ENCODE measurements around the gene MT2A. TPM values are rescaled to one million over a fixed set of nuclear protein-coding genes. Genes with fewer than 3 reads are reported as not detected.

Gene MT2A
- total and polyA plus RNA-seq, 10 donors = 25.3 to 176 (median 60.5) TPM

DNA sequence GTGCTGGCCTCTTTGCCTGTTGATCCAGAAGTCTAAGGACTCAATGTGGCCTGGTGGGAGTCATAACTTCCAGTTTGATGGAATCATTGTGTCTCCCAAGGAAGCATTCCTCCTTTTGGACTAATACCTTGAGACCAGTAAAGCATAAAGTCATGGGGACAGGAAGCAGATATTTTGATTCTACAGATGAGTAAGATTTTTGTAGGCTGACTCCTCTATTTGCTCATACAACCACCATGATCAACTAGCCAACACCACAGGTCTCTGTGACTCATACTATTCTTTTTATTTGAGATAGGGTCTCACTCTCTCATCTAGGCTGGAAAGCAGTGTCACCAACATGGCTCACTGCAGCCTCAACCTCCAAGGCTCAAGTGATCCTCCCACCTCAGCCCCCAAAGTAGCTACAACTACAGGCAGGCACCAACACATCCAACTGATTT, 6.2 kb downstream of the MT2A start:
- DNase-seq = no peak
- Histone ChIP-seq H3K9me3 (no peaks in the 10 kb centered on the region), H3K36me3 (no peaks in the 10 kb centered on the region), H3K27ac (no peak overlapping the region), H3K4me3 (no peak overlapping the region), H3K27me3 (replicated peaks in 1 of 7) (peaks cover 0 to 31% (median 11%) of the 10 kb centered on the region in 7 donors), H3K4me1 (peaks cover 14 to 39% (median 31%) of the 10 kb centered on the region in 6 donors)
- intact Hi-C loops (cut with DNase I; ENCODE audit: low total_unique reads) = no loop called here
- TF ChIP-seq, protein P1, sequence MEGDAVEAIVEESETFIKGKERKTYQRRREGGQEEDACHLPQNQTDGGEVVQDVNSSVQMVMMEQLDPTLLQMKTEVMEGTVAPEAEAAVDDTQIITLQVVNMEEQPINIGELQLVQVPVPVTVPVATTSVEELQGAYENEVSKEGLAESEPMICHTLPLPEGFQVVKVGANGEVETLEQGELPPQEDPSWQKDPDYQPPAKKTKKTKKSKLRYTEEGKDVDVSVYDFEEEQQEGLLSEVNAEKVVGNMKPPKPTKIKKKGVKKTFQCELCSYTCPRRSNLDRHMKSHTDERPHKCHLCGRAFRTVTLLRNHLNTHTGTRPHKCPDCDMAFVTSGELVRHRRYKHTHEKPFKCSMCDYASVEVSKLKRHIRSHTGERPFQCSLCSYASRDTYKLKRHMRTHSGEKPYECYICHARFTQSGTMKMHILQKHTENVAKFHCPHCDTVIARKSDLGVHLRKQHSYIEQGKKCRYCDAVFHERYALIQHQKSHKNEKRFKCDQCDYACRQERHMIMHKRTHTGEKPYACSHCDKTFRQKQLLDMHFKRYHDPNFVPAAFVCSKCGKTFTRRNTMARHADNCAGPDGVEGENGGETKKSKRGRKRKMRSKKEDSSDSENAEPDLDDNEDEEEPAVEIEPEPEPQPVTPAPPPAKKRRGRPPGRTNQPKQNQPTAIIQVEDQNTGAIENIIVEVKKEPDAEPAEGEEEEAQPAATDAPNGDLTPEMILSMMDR (IDR thresholded peaks at IDR 0.05 in 8 of 11, conservative IDR thresholded peaks at IDR 0.05 in 3 of 11) = no peak
- no peak for TF ChIP-seq POLR2AphosphoS5 (IDR thresholded peaks at IDR 0.05)
- TF ChIP-seq POLR2A (IDR thresholded peaks at IDR 0.05) = no peak

DNA sequence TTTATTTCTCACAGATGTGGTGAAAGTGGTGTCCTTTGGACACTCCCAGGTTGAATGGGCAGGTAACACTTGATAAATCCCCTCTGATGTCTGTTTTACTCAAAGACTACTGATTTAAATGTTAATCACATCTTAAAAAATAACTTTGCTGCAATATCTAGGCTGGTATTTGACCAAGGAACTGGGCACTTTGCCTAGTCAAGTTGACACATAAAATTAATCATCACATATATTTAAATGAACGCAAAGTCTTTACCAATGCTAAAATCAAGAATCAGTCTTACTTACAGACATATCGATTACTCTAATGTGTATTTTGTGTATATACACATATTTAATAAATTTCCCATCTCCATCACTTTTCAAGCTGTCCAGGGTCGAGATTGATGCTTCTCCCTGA, 7.0 kb downstream of the MT2A start:
- H3K4me1 ChIP-seq = peaks cover 9 to 31% (median 24%) of the 10 kb centered on the region in 6 donors
- no peak overlapping the region for H3K27ac ChIP-seq
- TF ChIP-seq, protein P1 (IDR thresholded peaks at IDR 0.05 in 8 of 11, conservative IDR thresholded peaks at IDR 0.05 in 3 of 11) = no peak
- TF ChIP-seq POLR2A (IDR thresholded peaks at IDR 0.05) (no peak), POLR2AphosphoS5 (IDR thresholded peaks at IDR 0.05) (no peak)
- no peak overlapping the region for H3K4me3 ChIP-seq
- H3K27me3 ChIP-seq (replicated peaks in 1 of 7) = peaks cover 0 to 31% (median 11%) of the 10 kb centered on the region in 7 donors
- H3K36me3 ChIP-seq = no peaks in the 10 kb centered on the region
- WGBS, 5 donors = 85 to 92% (median 88%) methylated on average over 3 of the region's 3 CpGs
- intact Hi-C loops (cut with DNase I; ENCODE audit: low total_unique reads) = no loop called here
- no peaks in the 10 kb centered on the region for H3K9me3 ChIP-seq
- no peak for DNase-seq

DNA sequence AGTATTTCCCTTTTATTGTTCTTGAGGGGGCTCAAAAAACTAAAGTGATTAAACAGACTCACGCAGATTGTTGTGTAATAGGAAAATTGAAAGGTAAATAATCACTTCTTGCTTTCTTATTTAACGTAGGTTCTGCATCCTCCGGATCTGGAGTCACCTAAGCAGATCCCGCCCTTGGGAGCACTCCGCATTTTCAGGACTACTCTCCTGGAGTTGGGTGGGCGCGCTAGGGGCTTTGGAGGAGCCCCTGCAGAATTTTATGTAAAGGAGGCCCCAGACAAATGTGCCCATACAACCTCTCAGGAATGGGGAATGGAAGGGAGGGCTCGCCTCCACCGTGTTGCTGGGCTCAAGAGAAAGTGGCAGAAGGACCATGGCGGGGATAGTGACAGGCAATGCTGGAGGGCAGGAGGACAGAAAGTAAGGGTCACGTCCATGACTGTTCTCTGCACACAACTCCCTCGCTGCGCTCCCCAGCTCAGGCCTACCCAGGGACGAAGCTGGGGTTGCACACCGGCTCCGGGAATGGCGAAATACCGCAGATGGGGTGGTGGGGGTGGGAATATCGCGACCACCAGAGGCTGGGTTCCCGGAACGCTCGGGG, 8.3 kb downstream of the MT2A start:
- peaks cover 0 to 17% (median 12%) of the 10 kb centered on the region in 6 donors for H3K4me1 ChIP-seq
- DNase-seq = no peak
- intact Hi-C loops (cut with DNase I; ENCODE audit: low total_unique reads) = no loop called here
- 39 to 52% (median 46%) methylated on average over 21 to 23 of the region's 23 CpGs for WGBS, 5 donors
- no peaks in the 10 kb centered on the region for H3K36me3 ChIP-seq
- no peaks in the 10 kb centered on the region for H3K9me3 ChIP-seq
- TF ChIP-seq, protein P1 (IDR thresholded peaks at IDR 0.05 in 8 of 11, conservative IDR thresholded peaks at IDR 0.05 in 3 of 11) = no peak
- TF ChIP-seq POLR2AphosphoS5 (IDR thresholded peaks at IDR 0.05) = no peak
- no peak for TF ChIP-seq POLR2A (IDR thresholded peaks at IDR 0.05)
- H3K27me3 ChIP-seq (replicated peaks in 1 of 7) = peaks cover 0 to 31% (median 11%) of the 10 kb centered on the region in 7 donors
- H3K4me3 ChIP-seq = peak overlapping the region in 7 of 8 donors; percentile 29 to 64 (median 40)
- peak overlapping the region in 6 of 8 donors; percentile 21 to 62 (median 39) for H3K27ac ChIP-seq

DNA sequence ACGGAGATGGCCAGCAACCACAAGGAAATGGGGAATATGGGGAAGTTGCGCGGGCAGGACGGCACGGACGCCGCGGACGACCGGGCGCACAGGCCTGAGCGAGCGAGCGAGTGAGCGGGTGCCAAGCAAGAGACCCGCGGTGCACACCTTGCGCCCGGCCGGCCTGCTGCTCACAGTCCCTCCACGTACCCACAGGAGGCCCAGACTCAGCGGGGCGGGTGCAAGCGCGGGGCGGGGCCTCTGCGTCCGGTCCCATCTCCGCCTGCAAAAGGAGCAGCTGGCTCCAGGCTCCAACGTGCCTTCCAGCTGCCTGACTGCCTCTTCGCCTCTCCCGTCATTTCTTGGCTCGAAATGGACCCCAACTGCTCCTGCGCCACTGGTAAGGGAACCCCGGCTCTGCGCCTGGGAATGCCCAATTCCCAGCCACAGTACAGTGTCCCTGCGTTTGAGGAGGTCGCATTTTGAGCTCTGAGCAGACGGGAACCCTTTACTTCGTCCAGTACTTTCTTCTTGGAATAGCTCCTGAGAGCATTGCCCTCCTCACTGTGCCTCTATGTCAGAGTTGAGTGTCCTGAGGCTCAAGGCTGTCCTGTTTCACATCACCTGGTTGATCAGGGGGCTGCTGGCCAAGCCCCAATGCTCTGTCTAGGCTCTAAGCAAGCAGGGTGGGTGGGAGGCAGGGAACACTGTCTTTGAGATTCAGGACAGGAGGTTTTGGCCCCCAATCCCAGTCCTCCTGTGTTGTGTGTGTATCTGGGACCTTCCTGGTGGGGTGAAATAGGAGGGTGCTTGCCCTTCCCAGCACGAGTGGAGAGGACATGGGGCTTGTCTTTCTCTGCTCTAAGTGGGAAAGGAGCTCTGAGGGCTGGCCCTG, 9.1 kb downstream of the MT2A start:
- Histone ChIP-seq H3K27ac (peak overlapping the region in 6 of 8 donors; percentile 21 to 62 (median 39)), H3K27me3 (replicated peaks in 1 of 7) (peaks cover 0 to 31% (median 11%) of the 10 kb centered on the region in 7 donors), H3K36me3 (no peaks in the 10 kb centered on the region), H3K4me3 (peak overlapping the region in 7 of 8 donors; percentile 29 to 64 (median 40)), H3K4me1 (peaks cover 0 to 14% (median 11%) of the 10 kb centered on the region in 6 donors), H3K9me3 (no peaks in the 10 kb centered on the region)
- TF ChIP-seq POLR2AphosphoS5 (IDR thresholded peaks at IDR 0.05) = peak; percentile 55 to 81 (median 77)
- TF ChIP-seq, protein P1 (IDR thresholded peaks at IDR 0.05 in 8 of 11, conservative IDR thresholded peaks at IDR 0.05 in 3 of 11) = peak in 1 of 11 experiments; percentile 6
- TF ChIP-seq POLR2A (IDR thresholded peaks at IDR 0.05) = no peak
- WGBS, 5 donors = 4 to 15% (median 6%) methylated on average over 27 to 41 of the region's 41 CpGs
- intact Hi-C loops (cut with DNase I; ENCODE audit: low total_unique reads) = no loop called here
- DNase-seq = peak; percentile 85
